GM10847 (cell line): ENCODE results near the gene GNB1L.

Experiments used
- POLR2A ChIP-seq: IDR thresholded peaks from 2 replicates; pipeline ENCODE4 v1.6.1; 2011; ENCODE audit not compliant: insufficient read length; ENCODE audit errors: extremely low read depth

The GNB1L gene

GRCh38 chr22:19848298-19849224 lies 6.1 kb downstream of the GNB1L start:
- no peak for TF ChIP-seq POLR2A

DNA sequence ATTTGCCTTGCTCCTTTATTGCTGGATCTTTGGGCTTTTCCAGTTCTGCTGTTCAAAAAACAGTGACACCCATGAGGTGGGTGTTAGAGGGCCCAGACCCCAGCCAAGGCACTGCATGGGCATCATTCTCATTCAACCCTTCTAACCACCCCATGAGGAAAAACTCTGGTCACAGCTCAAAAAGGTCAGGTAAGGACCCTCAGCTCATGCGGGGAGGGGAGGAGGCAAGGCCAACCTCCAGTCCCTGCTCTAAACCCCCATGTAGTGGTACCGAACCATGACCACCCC lies 7.4 kb downstream of the GNB1L start:
- TF ChIP-seq POLR2A, result no peak

- no peak for TF ChIP-seq POLR2A
Measured at GRCh38 chr22:19846620-19847344, 7.9 kb downstream of the GNB1L start.

DNA sequence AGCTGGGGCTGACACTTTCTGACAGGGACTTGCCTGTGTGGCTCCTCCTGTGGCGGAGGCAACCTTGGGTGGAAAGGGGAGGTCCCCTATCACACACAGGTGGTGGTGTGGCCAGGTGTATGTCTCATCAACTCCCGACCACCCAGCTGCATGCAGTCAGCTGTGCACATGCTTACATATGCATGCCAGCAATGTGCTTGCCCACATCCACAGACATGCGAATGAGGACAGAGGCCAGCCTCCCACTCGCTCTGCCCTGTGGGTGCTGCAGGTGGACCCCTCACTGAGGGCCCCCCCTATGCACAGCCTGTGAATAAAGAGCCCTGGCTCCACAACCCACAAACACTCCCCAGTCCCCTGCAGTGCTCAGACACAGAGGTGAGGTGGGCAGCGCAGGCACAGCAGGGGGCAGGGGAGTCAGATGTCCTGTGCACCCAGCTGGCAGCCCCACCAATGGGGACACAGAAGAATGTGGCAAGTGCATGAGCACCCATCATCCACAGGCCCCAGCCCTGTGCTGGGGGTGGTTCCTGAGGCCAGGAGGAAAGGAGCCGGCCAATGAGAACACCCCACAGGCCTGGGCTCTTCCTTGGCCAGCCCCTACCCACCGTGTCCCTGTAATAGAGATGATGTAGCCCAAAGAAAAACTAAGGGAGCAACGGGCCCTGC lies 9.5 kb downstream of the GNB1L start:
- TF ChIP-seq POLR2A, result no peak

DNA sequence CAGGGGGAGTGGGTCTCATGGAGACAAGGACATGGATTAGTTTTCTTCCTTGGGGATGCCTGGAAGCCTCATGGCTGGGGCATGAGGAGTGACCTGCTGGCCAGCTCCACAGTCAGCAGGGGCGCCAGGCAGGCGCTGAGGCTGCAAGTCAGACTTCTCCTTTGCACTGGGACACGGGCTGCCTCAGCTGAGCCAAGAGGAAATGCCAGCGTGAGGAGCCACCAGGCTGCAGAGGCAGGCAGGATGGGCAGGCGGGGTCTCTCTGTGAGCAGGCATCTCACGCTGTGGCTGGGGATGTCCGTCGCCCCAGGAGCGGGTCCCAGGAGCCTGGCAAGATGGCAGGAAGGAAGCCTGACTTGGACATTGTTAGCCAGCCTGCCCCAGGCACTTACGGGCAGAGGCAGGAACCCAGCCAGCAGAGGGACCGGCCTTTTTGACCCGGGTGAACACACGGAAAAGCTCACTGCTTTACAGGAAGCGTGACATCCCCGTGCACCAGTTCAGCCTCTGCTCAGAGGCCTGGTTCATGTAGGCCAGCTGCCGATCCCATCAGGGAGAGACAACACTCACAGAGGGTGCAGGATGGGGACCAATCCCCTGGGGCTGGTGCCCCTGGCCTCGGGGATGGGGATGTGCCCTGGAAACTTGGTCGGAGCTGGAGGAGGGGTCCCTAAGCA lies 10.2 kb downstream of the GNB1L start:
- no peak for TF ChIP-seq POLR2A

DNA sequence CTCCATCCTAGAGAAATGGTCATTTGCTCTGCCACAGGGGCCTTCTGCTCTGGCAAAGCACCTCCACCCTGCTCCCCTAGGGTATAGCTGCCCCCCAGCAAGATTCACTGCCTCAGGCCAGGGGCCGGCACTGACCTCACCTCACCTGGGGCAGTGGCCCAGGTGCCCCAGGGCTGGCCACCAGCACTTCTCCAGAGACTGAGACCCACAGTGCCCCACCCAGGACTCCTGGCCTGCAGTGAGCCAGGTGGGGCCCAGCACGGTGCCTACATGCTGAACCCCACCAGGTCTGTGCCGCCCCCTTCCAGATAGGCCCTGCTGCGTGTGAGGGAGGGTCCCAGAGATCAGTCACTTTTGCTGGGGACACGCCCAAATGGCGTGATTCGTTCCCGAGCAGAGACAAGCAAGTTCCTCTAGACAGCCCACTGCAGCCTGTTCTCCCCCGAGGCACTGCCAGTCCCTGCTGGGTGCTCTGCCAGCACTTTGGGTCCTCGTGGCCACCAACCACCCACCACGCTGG lies 10.8 kb downstream of the GNB1L start:
- no peak for TF ChIP-seq POLR2A

DNA sequence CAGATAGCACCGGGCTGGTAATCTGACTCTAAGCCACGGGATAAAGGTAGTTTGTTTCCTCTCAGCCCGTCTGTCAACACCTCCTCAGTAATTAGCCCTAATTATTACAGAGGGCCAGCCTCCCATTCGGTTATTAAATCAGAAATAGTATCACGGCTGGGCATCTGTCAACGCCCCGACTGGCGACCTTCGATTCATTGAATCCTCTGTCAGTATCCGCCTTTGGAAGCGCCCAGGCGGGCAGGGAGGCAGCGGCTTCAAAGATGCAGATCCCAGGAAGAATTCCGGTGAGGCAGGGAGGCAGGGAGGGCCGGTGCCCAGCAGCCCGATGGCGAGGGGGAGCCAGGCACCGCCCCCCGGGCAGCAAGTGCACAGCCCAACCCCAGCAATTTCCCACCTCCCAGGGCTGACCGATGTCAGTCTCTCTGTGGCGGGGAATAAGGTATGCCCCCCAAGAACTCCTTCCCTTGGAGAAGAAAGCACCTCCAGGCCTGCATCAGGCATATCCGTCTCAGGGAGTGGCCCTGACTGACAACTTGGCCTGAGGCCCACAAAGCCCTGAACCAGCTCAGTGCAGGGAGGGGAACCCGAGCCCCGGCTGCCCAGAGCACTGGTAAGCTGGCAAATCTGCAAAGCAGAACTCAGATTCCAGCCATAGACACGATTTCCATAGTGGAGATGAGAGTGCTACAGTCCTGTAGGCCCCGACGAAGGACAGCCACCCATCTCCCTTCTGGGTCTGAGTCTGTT lies 11.4 kb downstream of the GNB1L start:
- TF ChIP-seq POLR2A, result no peak

DNA sequence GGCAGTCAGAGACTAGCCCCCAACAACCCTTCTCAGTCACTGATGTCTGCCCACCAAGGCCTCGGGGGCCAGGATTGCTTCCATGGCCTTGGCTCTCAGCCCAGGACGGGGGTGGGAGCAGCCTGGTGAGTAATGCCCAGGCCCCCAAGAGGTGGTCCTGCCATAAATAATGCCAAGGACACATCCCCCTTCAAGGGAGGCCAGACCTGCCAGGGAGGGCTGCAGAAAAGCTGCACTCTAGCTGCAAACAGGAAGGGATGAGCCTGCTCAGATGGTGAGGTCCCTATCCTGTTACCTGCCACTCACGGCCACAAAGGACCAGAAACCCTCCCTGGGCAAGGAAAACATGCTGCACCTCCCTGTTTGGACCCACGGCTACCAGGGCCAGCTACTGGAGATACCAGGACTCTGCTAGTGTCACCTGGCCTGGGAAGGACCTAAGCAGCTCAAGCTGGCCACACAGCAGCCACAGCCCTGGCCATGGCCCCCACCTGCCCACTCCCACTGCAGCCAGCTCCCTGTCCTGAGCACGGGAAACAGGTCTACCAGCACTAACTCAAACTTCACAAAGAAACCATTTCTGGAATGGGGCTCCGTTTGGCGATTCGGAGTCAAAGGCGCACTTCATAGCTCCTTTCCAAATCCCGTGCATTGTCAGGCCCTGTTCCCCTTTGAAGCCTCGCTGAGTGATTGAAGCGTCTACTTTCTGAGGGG lies 12.1 kb downstream of the GNB1L start:
- TF ChIP-seq POLR2A, result no peak

DNA sequence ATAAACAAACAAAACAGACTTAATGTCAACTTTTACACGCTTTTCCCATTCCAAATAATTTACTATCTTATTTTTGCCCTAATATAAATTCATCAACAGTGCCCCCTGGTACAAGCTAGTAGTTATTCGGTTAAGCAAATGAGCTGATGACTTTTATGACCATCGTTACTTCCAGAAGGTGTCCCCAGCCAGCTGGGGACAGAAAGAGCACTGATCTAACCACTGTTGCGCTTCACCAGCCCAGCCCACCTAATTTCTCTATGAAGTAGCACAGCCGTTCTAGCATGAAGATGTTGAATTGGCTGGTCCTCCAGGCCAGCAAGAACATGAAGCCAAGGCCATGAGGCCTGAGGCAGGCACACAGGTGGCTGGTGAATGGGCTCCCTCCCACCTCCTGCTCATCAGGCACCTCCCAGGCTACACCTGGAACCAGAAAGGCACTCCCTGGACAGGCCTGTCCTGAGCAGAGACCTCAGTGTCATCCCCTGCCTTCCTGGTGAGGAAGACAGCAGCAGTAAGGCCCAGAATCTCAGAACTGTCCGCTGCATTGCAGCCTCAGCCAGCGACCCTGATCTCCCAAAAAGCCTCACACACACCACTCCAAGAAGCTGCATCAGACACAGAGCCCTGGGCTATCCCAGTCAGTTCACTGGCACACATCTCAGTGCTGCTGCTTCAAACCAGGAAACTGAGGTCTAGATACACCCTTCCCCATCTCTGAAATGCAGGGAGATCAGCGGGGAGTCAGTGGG lies 12.9 kb downstream of the GNB1L start:
- no peak for TF ChIP-seq POLR2A

- TF ChIP-seq POLR2A, result no peak
Measured at GRCh38 chr22:19840955-19841640, 13.6 kb downstream of the GNB1L start.

DNA sequence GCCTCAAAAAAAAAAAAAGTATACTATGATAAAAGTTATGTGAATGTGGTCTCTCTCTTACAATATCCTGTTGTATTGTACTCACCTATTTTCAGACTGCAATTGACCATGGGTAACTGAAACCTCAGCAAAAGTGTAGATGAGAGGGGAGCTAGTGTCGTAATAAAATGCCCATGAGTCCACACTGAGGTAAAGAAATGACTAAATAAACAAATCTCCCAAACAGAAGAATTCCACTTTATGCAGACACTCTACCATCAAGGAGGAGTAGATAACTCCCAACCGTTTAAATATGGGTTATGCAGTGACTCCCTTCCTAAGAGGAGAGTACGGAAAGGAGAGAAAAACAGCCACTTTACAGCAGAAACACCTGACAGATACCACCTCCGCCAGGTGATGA lies 14.6 kb downstream of the GNB1L start:
- TF ChIP-seq POLR2A, result no peak

DNA sequence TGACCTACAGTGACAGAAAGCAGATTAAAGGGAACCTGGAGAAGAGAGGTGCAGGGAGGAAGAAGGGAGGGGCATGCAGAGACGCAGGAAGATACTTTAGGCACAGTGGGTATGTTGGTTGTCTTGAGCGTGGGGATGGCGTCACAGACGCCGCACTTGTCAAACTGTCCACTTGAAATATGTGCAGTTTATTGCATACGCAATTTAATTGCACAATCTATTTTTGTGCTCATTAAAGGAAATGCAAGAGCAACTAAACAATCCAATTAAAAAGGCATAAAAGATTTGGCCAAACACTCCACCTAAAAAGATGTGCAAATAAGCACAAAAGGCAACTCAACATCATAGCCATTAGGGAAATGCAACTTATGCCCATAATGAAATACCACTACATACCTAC lies 16.8 kb downstream of the GNB1L start:
- TF ChIP-seq POLR2A, result no peak

DNA sequence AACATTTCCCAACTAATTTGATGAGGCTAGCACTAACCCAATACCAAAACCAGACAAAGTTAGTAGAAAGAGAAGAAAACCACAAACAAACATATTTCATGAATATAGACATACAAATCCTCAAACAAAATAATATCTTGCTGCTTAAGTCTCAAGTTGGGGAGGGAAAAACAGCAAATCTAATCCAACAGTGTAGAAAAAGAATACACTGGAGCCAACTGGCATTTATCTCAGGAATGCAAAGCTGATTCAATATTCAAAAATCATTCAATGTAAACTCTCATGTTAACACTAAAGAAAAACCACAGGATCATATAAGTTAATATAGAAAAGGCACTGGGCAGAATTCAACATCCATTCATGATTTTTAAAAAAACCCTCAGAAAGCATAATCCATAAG lies 18.2 kb downstream of the GNB1L start:
- no peak for TF ChIP-seq POLR2A
